Stimulated activated CD8-positive, alpha-beta memory T cell treated with anti-CD3 and anti-CD28 coated beads, Interleukin-15, amount 100 ng/mL, for 48 hours (primary cell): ENCODE data around the gene PTCD2.
A peak's percentile ranks its signal among the peaks of the same experiment; 100 is the strongest.

Source experiments
- DNase-seq, 2 donors: peaks; one replicate each; pipeline ENCODE4 v3.0.0-alpha.2; 2020; ENCODE audit warnings: low read depth in 2 of 2

The PTCD2 gene

DNA sequence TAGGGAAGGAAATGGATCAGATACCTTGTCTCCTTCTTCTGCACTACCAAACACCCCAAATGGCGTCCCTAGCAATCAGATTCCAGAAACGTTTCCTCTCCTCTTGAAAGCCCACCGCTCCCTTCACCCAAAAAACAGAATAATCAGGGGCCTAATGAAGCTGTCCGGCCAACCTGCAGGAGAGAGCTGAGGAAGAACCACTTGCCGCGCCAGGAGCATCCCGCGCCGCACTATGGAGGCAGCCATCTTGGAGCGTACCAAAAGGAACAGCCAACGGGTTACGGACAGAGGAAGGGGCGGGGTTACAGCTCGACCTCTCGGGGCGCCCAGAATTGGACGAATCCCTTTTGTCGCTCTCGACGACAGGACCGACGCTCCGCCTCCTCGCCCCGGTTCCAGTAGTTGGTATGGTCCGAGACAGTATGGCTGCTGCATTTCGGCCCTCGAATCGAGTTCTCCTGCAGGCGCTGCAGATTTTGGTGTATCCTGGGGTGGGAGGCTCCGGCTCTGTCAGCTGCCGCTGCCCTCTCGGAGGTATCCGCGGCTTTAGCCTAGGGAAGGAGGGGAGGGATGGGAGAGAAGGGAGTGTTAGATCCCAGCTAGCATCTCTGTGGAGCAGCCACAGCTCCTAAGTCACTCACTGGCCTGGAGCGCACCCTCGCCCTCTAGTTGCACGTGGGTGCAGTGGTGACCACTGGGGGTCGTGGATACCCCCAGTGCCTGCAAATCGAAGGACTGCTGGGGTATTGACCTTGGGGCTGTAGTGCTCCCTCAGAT lies at the start of gene PTCD2, which contains the start of gene MRPS27:
TSS of gene PTCD2 (plus strand) at position 398 of the 777 bp plus-strand sequence. CDS start at position 408, 10 bp downstream.
TSS of gene MRPS27 (minus strand) at position 265 of the 777 bp plus-strand sequence. CDS start at position 246, 19 bp downstream.
- DNase-seq = peak; percentile 89 to 91

DNA sequence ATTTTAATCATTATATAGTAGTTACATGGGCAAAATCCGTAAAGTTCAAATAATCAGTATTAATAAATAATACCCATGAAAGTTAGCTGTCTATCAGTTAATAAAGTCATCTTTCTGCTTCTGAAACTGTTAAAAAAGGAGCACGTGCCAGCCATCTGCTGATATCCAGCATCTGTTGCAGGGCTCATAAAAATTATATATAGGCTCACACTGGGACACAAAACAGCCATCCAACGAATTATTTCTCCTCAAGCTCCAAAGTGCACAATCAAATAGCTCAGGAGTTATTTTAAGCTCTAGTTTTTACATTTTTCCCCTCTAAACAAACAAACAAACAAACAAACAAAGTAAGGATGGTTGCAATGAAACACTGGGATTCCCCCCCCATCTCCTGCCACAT lies 48.5 kb upstream of the PTCD2 start:
- no peak for DNase-seq

DNA sequence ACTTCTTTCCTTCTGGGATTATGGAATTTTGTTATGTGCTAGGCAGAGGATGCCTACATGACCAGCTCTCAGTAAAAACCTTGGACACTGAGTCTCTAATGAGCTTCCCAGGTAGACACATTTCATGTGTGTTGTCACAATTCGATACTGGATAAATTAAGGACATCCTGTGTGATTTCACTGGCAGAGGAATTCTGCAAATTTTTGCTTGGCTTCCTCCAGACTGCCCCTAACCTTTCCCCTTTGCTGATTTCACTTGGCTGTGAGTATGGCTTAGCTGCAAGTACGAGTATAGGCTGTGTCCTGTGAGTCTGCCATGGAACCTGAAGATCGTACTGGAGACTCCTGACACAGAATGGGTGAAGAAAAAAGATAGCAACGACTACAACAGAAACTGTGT lies 47.8 kb upstream of the PTCD2 start:
- no peak for DNase-seq

GRCh38 chr5:72273547-72273946 lies 46.6 kb upstream of the PTCD2 start:
- DNase-seq = no peak

GRCh38 chr5:72276219-72276752 lies 43.9 kb upstream of the PTCD2 start:
- no peak for DNase-seq

GRCh38 chr5:72280581-72281069 lies 39.5 kb upstream of the PTCD2 start:
- no peak for DNase-seq

- no peak for DNase-seq
Observed at GRCh38 chr5:72281430-72281763, 38.8 kb upstream of the PTCD2 start.

DNA sequence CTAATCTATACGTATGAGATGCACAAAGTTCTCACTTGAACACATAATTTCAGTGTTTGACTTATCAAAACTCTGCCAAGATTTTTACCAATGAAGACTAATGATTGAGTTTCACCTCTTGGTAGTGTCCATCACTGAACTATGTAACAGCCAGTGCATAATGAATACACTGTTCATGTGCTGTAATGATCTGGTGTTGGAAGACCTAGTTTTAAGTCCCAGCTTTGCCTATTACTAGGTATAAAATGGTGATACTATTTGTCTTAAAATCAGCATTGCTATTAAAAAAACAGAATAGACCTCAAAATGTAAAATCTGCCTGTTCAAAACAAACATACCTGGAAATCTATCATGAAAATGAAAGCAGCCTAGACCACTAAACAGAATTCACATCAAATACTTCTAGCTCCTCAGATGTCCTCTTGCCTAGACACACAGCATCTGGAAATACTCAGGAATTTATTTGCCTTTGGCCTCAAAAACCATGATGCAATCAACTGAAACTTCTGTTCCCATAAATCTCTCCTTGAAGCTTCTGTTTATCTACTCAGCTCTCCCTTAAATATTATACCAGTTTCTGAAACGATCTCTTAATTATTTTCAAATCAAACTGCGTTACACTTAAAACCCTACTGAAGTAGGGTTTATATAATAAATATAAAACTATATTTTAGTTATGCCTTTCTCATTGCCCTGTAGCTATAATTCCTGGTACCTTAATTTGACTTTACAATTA lies 38.2 kb upstream of the PTCD2 start:
- DNase-seq = no peak

DNA sequence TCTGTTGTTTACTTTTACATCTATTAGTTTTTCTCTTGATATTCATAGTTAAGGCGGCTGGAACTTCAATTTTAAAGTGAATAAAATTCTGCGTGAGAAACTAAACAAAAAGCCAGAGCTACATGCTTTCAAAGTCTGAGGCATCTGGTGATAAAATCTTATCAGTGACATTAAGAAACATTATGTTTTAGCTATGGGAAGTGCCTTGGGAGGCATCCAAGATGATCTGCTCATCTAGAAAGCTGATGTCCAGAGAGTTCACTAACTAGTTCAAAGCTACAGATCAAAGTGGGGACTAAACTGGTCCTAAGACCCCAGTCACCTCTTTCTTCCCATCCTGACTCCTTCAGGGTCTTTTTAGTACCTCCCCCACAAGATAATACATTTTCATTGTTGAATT lies 37.3 kb upstream of the PTCD2 start:
- no peak for DNase-seq

DNA sequence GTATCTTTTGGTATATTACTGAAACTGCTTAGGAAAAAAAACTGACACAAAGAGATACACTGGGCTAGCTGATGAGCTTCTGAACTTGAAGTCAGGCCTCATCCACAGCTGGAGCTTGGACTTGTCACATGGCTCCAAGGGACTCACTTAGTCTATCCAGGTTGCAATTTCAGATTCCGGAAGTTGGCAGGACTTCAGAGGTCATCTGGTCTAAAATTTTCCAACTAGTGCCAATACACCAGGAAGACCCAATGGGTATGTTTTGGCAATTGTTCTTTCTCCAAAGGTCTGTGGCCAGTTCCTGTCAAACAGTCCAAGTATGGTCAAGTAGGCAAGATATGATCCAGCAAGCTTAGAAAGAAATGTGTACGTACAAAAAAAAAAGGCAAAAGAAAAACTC lies 36.8 kb upstream of the PTCD2 start:
- no peak for DNase-seq

GRCh38 chr5:72284559-72285423 lies 35.4 kb upstream of the PTCD2 start:
- DNase-seq = no peak

- DNase-seq = no peak
Observed at GRCh38 chr5:72285424-72285821, 34.8 kb upstream of the PTCD2 start.

DNA sequence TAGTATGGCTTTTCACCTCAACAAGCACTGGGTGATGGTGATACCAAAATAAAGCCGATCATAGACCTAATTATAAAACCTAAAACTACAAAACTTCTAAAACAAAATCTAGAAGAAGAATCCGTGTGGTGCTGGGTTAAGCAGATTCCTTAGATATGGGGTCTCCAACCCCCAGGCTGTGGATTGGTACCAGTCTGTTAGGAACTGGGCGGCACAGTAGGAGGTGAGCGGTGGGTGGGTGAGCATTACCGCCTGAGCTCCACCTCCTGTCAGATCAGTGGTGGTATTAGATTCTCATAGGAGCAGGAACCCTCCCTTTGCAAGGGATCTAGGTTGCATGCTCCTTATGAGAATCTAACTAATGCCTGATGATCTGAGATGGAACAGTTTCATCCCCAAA lies 33.4 kb upstream of the PTCD2 start:
- no peak for DNase-seq

- DNase-seq = no peak
Observed at GRCh38 chr5:72288924-72289323, 31.2 kb upstream of the PTCD2 start.

DNA sequence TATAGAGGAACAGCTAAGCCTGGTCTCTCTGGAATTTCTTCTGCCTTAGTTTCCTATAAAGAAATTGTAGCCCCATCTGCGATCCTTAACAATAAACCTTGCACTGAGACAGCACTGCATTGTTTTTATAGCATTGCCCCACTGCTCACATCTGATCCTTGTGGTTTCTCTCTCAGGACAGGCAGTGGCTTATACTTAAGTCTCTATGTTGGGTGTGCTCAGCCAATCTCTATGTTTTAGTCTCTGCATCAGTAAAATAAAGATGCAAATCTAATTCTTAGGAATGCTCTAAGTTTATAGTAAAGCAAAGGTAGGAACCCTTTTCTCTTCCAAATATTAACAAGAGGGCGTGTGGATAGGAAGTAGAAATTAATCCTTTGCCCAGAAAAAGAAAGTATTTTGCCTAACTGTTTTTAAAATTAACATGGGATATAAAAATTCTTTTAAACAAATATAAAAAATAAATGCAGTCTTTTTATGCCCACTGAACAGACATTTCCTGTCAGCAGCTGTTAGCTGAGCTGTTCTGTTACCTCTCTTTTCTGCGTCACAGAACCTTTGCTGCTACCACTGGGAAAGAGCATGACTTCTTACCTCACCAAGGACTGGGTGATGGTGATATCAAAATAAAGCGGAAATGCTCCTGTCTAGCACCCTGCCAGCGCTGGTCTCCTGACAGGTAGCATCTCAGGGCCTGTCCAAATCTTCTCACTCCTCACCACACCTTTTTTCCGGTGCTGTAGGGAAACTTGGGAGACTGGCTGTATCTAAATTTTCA lies 29.6 kb upstream of the PTCD2 start:
- no peak for DNase-seq

- no peak for DNase-seq
Observed at GRCh38 chr5:72291601-72292000, 28.6 kb upstream of the PTCD2 start.

GRCh38 chr5:72292411-72292810 lies 27.8 kb upstream of the PTCD2 start:
- DNase-seq = no peak

DNA sequence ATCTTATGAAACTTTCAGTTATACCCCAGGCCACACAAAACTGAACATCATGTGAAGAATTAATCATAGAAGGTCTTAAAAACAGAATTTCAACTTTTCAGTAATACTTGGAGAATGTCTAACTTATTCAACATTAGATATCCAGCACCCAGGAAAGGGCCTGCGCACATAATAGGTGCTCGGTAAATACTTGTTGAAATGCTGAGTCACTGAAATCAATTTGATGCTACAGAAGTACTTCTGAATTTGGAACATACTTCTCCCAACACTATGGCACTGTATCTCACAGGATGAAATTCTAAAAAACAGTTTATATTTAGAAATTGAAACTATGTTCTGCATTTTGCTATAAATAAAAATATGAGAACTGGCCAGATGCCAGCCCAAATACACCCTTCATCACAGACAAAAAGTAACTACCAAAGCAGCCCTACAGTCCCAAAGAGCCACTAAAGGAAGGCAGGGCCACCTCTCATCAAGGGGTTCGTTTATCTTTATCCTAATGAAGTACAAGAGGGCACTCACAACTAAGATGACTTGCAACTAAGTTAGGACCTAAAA lies 26.6 kb upstream of the PTCD2 start:
- DNase-seq = no peak

DNA sequence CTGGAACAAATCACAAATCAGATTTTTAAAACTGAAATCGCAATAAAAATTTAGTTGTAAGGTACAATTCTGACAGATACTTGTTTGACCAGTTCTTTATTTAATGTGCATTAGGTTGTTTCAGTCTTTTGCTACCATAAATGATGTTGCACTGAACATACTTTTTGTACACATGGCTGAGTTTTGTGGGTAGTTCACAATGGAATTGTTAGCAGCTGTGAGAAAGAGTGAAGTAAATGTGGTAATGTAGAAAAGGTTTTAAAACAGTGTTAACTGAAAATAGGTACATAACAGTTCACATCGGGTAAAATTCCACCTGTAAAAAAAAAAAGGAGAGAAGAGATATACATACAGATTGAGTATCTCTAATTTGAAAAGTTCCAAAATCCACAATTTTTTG lies 25.7 kb upstream of the PTCD2 start:
- no peak for DNase-seq

- no peak for DNase-seq
Observed at GRCh38 chr5:72295539-72295938, 24.6 kb upstream of the PTCD2 start.

DNA sequence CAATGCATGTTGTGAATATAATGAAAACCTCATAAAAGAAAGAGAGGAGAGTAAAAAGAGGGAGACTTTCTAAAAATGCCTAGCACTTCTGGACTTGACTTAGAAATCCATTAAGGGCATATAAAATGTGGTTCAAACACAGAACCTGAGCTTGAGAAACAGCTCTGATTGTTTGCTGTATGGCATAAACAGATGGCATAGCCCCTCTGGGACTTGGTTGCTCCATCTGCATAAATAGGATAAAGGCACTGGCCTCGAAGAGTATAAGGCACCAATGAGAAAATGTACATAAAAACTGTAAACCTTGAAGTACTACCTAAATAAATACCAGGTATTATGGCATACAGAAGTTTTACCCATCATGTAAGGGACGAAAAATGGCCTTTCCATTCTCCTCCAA lies 23.9 kb upstream of the PTCD2 start:
- no peak for DNase-seq
